Thyroid gland (tissue), 4 donors: ENCODE measurements around the gene DNA2.

ENCODE experiments used
- POLR2A ChIP-seq, 2 donors: fragments of 450-650 bp; IDR thresholded peaks; one replicate each; pipeline ENCODE4 v1.6.1; 2017; ENCODE audit warnings: antibody characterized with exemption in 2 of 2, mild to moderate bottlenecking in 2 of 2, moderate library complexity in 1 of 2
- TF ChIP-seq, protein P1 (sequence below), 6 experiments: fragments of 200-600 bp in 3 of 6; fragments of 450-650 bp in 3 of 6; sonication (generic) in 3 of 6; IDR thresholded peaks; one replicate each; pipeline ENCODE4 v1.5.1; 2016 to 2019; ENCODE audit warnings: antibody characterized with exemption in 6 of 6, mild to moderate bottlenecking in 2 of 6, inconsistent platforms in 1 of 6, moderate library complexity in 1 of 6

- TF ChIP-seq, protein P1, sequence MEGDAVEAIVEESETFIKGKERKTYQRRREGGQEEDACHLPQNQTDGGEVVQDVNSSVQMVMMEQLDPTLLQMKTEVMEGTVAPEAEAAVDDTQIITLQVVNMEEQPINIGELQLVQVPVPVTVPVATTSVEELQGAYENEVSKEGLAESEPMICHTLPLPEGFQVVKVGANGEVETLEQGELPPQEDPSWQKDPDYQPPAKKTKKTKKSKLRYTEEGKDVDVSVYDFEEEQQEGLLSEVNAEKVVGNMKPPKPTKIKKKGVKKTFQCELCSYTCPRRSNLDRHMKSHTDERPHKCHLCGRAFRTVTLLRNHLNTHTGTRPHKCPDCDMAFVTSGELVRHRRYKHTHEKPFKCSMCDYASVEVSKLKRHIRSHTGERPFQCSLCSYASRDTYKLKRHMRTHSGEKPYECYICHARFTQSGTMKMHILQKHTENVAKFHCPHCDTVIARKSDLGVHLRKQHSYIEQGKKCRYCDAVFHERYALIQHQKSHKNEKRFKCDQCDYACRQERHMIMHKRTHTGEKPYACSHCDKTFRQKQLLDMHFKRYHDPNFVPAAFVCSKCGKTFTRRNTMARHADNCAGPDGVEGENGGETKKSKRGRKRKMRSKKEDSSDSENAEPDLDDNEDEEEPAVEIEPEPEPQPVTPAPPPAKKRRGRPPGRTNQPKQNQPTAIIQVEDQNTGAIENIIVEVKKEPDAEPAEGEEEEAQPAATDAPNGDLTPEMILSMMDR (IDR thresholded peaks at IDR 0.05): no peak
- TF ChIP-seq POLR2A (IDR thresholded peaks at IDR 0.05): no peak
These were observed 8.2 kb downstream of the DNA2 start for GRCh38 chr10:68463365-68464093.
